Endothelial cell of umbilical vein (primary cell): ENCODE measurements around the gene TMEM131. TPM values are rescaled to one million over a fixed set of nuclear protein-coding genes. Genes with fewer than 3 reads are reported as not detected.

Experiments
- BruUV-seq: library from RNA; stranded (reverse); fragments of 400-500 nt; replicated peaks from 2 replicates; lab custom pipeline; 2021; lab: Mats Ljungman, UMichigan
- CTCF ChIA-PET: fragments of 300-600, 350-600 bp; sonication (Branson Sonifier 250); formaldehyde crosslinking; loops from one replicate; lab custom pipeline; 2021; ENCODE audit warnings: antibody characterized with exemption, inconsistent platforms; lab: Charles Lee
- POLR2A ChIA-PET: fragments of 300-600, 350-600 bp; sonication (Branson Sonifier 250); formaldehyde crosslinking; loops from one replicate; lab custom pipeline; 2021; ENCODE audit warnings: antibody characterized with exemption, inconsistent platforms; lab: Charles Lee
- DNase-seq: peaks from one replicate; pipeline ENCODE4 v3.0.0-alpha.2; 2011; ENCODE audit warnings: low read depth, low spot score
- FAIRE-seq: peaks from 2 replicates; lab custom pipeline; 2011; peaks lifted over from hg19 to GRCh38; lab: Jason Lieb, UNC
- H2AFZ ChIP-seq: 2 replicates; pipeline ENCODE4 v1.6.0; 2012; ENCODE audit warnings: low read depth, low read length, control low read depth, inconsistent platforms
- H3K27ac ChIP-seq: 2 replicates; pipeline ENCODE4 v1.5.1; 2011; ENCODE audit warnings: low read depth, mild to moderate bottlenecking, control low read depth, low read length, moderate library complexity; ENCODE audit not compliant: insufficient read depth
- H3K27me3 ChIP-seq, 2 experiments: 2 replicates each; pipeline versions ENCODE4 v1.6.0 to v1.6.1; 2011; ENCODE audit warnings: low read length in 2 of 2, mixed read lengths in 1 of 2; ENCODE audit not compliant: control insufficient read depth in 2 of 2, insufficient read depth in 2 of 2
- H3K36me3 ChIP-seq, 2 experiments: 2 replicates in 1 of 2; 3 replicates in 1 of 2; pipeline ENCODE4 v1.5.1; 2011; ENCODE audit warnings: low read length in 2 of 2, mild to moderate bottlenecking in 1 of 2, moderate library complexity in 1 of 2; ENCODE audit not compliant: control insufficient read depth in 2 of 2, insufficient read depth in 2 of 2; ENCODE audit errors: extremely low read depth in 1 of 2
- H3K4me1 ChIP-seq: 3 replicates; pipeline ENCODE4 v1.5.1; 2011; ENCODE audit warnings: mild to moderate bottlenecking, low read length; ENCODE audit not compliant: control insufficient read depth, insufficient read depth; ENCODE audit errors: extremely low read depth
- H3K4me2 ChIP-seq: 2 replicates; pipeline ENCODE4 v1.6.1; 2011; ENCODE audit warnings: low read length, control low read depth, mixed read lengths; ENCODE audit not compliant: insufficient read depth
- H3K4me3 ChIP-seq, 3 experiments: fragments of 200-600 bp in 1 of 3; sonication (generic), shearing (Covaris generic) in 1 of 3; replicated peaks in 1 of 3; 2 replicates each; pipeline ENCODE4 v1.5.1; 2011 to 2016; ENCODE audit warnings: control low read depth in 3 of 3, low read length in 3 of 3, mild to moderate bottlenecking in 2 of 3, inconsistent platforms in 1 of 3, low read depth in 1 of 3, moderate library complexity in 1 of 3; ENCODE audit not compliant: insufficient read depth in 1 of 3
- H3K79me2 ChIP-seq: 2 replicates; pipeline ENCODE4 v1.6.0; 2012; ENCODE audit warnings: low read length, inconsistent platforms; ENCODE audit not compliant: control insufficient read depth, insufficient read depth
- H3K9ac ChIP-seq: replicated peaks from 2 replicates; pipeline ENCODE3; 2011; ENCODE audit warnings: low read length, control low read depth; ENCODE audit not compliant: insufficient read depth; ENCODE audit errors: extremely low read depth
- H3K9me1 ChIP-seq: replicated peaks from 3 replicates; pipeline ENCODE4 v1.6.0; 2011; ENCODE audit warnings: mild to moderate bottlenecking, low read length; ENCODE audit not compliant: control insufficient read depth, insufficient read depth; ENCODE audit errors: extremely low read depth
- H3K9me3 ChIP-seq: replicated peaks from 2 replicates; pipeline ENCODE4 v1.5.1; 2012; ENCODE audit warnings: low read length, inconsistent platforms; ENCODE audit not compliant: control insufficient read depth, insufficient read depth
- H4K20me1 ChIP-seq: replicated peaks from 2 replicates; pipeline ENCODE3; 2011; ENCODE audit warnings: mild to moderate bottlenecking, low read length; ENCODE audit not compliant: control insufficient read depth, insufficient read depth; ENCODE audit errors: extremely low read depth
- EZH2 ChIP-seq: IDR thresholded peaks from 2 replicates; pipeline ENCODE4 v1.6.1; 2012; ENCODE audit warnings: borderline replicate concordance, low read depth, mild to moderate bottlenecking, moderate library complexity, low read length, inconsistent platforms; ENCODE audit not compliant: severe bottlenecking
- FOS ChIP-seq: IDR thresholded peaks from 2 replicates; pipeline ENCODE4 v1.6.1; 2011; ENCODE audit warnings: mild to moderate bottlenecking, low read length, moderate library complexity, borderline replicate concordance; ENCODE audit not compliant: insufficient read depth
- GATA2 ChIP-seq: IDR thresholded peaks from 2 replicates; pipeline ENCODE4 v1.7.0; 2011; ENCODE audit warnings: low read depth, mild to moderate bottlenecking, moderate library complexity, mixed read lengths, low read length; ENCODE audit not compliant: insufficient read length, insufficient read depth
- JUN ChIP-seq: IDR thresholded peaks from 2 replicates; pipeline ENCODE4 v1.6.1; 2011; ENCODE audit warnings: borderline replicate concordance, low read depth; ENCODE audit not compliant: insufficient read length, insufficient read depth
- MYC ChIP-seq: IDR thresholded peaks from one replicate; pipeline ENCODE4 v1.6.1; 2011; ENCODE audit warnings: mild to moderate bottlenecking, low read depth, low read length
- POLR2A ChIP-seq: IDR thresholded peaks from 2 replicates; pipeline ENCODE4 v1.6.1; 2012; ENCODE audit warnings: low read depth, mild to moderate bottlenecking, control low read depth, low read length
- POLR2AphosphoS5 ChIP-seq: IDR thresholded peaks from 2 replicates; pipeline ENCODE4 v1.6.1; 2012; ENCODE audit warnings: low read depth, mild to moderate bottlenecking, control low read depth, low read length, moderate library complexity; ENCODE audit not compliant: insufficient read depth
- dilution Hi-C: fragments of 300-500 bp; cut with MboI; formaldehyde crosslinking; loops from one replicate; pipeline ENCODE4 v1.15.0; 2019; ENCODE audit warnings: low sequenced_read_pairs; ENCODE audit not compliant: extremely low pct_ligation_motif_present
- intact Hi-C: fragments of 100-400 bp; cut with micrococcal nuclease; formaldehyde crosslinking; loops from one replicate; pipeline ENCODE4 v1.10.0; 2022
- polyA plus RNA-seq, 4 experiments: library from polyadenylated mRNA; depleted of rRNA in 3 of 4; stranded (reverse) in 3 of 4; unstranded in 1 of 4; fragments of >200 nt; gene quantifications; 2 replicates each; pipeline versions ENCODE4 v1.2.1 to v1.2.3, GENCODE V29; 2011 to 2012; ENCODE audit warnings: missing spikeins in 1 of 4
- total RNA-seq: library from RNA; stranded (reverse); gene quantifications from 2 replicates; pipeline ENCODE4 v1.2.3, GENCODE V29; 2021
- TF ChIP-seq, protein P1 (sequence below), 2 donors: IDR thresholded peaks; 1 replicate in 1 of 2; 2 replicates in 1 of 2; pipeline ENCODE4 v1.5.1; 2011; ENCODE audit warnings: low read length in 2 of 2, mild to moderate bottlenecking in 2 of 2, moderate library complexity in 2 of 2, control low read depth in 1 of 2, inconsistent platforms in 1 of 2, low read depth in 1 of 2; ENCODE audit not compliant: insufficient read depth in 1 of 2; ENCODE audit errors: extremely low read depth in 1 of 2
- TF ChIP-seq, protein P2 (sequence below): IDR thresholded peaks from 2 replicates; pipeline ENCODE4 v1.6.1; 2011; ENCODE audit not compliant: insufficient read depth, insufficient read length

TMEM131 gene
- total and polyA plus RNA-seq, 2 donors (not counting 3 experiments of a cell fraction or from before 2014, with no cell fraction given) = 12.2 to 28.6 TPM

DNA sequence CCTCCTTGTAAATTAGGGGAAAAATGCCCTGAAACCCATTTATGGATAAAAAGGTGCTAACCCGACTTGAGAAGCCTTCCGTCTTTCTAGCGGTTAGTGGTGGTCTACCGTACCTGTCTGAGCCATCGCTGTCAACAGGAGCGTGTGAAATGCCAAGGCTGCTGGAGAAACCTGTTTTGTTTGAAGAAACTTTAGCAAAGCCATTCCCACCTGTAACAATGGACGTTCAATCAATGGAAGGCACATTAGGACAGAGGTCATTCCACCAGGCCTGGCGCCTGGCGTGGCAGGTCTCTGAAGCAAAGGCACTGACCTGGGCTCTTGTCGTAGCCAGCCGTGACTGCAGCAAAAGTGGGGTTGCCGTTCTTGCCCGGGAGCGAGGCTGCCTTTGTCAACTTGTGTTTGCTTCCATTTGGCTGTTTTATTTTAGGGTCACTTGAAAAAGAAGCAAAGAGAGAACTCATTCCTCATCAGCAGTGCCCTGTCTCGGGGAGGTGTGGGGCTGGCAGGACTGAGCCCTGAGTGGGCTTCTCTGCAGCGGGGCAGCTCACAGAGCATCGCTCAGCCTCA is 235.2 kb downstream of the TMEM131 start:
- no peak for DNase-seq
- no peak overlapping the region for H3K4me2 ChIP-seq
- H3K79me2 ChIP-seq = no peaks in the 10 kb centered on the region
- no peak overlapping the region for H3K4me3 ChIP-seq
- FAIRE-seq = no peak
- no peak overlapping the region for H2AFZ ChIP-seq
- no TSS peak for BruUV-seq
- no peaks in the 10 kb centered on the region for H3K4me1 ChIP-seq
- H3K27me3 ChIP-seq = no peaks in the 10 kb centered on the region
- dilution Hi-C loops = no loop called here
- H3K9ac ChIP-seq = no peak overlapping the region
- ChIA-PET POLR2A (no interaction called here), CTCF (no interaction called here)
- intact Hi-C loops = no loop called here
- no peaks in the 10 kb centered on the region for H3K9me3 ChIP-seq
- no peaks in the 10 kb centered on the region for H3K9me1 ChIP-seq
- H4K20me1 ChIP-seq = no peaks in the 10 kb centered on the region
- TF ChIP-seq MYC (no peak), FOS (no peak), GATA2 (no peak)
- no peak overlapping the region for H3K27ac ChIP-seq
- peaks cover 2 to 26% of the 10 kb centered on the region in 2 experiments for H3K36me3 ChIP-seq

DNA sequence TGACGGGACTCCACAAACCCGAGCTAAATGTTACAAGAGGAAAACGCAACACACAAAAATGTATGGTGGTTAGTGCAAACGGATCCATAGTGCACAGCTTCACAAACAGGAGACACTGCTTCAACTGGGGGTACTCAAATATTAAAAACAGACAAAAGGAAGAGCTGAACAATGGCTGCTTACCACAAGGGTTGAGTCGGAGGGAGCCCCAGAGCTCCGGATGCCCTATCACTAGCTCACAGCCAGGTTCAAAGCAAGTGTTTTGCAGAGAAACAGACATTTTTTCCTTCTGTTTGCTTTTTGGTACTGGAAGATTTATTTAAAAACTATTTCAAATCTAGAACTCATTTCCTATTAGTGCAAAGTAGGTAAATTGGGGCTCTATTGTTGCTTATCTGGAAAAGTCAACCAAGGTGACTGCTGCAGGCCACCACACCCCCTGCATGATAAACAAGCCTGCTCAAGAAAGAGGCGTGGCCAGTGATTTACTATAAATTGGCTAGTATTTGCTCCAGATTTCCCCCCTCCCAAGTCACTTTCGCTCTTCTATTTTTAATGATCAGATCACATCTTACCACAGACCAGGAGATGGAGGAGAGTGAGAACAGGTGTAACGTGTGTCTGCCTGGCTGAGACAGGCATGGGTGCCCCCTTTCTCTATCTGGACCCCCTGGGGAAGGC is 235.9 kb downstream of the TMEM131 start:
- intact Hi-C loops (no loop called here), dilution Hi-C loops (no loop called here)
- Histone ChIP-seq H3K9me3 (no peaks in the 10 kb centered on the region), H3K4me3 (no peak overlapping the region), H3K9ac (no peak overlapping the region), H4K20me1 (no peaks in the 10 kb centered on the region), H3K9me1 (no peaks in the 10 kb centered on the region), H3K36me3 (peaks cover 0 to 21% of the 10 kb centered on the region in 2 experiments), H3K79me2 (no peaks in the 10 kb centered on the region), H3K27me3 (no peaks in the 10 kb centered on the region), H3K27ac (no peak overlapping the region), H3K4me2 (no peak overlapping the region), H2AFZ (no peak overlapping the region), H3K4me1 (no peaks in the 10 kb centered on the region)
- FAIRE-seq (no peak), DNase-seq (no peak)
- TF ChIP-seq JUN (no peak), EZH2 (no peak), GATA2 (no peak), POLR2AphosphoS5 (no peak), POLR2A (no peak), MYC (no peak), FOS (no peak)
- TF ChIP-seq, protein P1, sequence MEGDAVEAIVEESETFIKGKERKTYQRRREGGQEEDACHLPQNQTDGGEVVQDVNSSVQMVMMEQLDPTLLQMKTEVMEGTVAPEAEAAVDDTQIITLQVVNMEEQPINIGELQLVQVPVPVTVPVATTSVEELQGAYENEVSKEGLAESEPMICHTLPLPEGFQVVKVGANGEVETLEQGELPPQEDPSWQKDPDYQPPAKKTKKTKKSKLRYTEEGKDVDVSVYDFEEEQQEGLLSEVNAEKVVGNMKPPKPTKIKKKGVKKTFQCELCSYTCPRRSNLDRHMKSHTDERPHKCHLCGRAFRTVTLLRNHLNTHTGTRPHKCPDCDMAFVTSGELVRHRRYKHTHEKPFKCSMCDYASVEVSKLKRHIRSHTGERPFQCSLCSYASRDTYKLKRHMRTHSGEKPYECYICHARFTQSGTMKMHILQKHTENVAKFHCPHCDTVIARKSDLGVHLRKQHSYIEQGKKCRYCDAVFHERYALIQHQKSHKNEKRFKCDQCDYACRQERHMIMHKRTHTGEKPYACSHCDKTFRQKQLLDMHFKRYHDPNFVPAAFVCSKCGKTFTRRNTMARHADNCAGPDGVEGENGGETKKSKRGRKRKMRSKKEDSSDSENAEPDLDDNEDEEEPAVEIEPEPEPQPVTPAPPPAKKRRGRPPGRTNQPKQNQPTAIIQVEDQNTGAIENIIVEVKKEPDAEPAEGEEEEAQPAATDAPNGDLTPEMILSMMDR (IDR thresholded peaks at IDR 0.05; ENCODE audit: extremely low read depth in 1 of 2, insufficient read depth in 1 of 2, low read depth in 1 of 2, low read length in 2 of 2) = no peak
- TF ChIP-seq, protein P2, sequence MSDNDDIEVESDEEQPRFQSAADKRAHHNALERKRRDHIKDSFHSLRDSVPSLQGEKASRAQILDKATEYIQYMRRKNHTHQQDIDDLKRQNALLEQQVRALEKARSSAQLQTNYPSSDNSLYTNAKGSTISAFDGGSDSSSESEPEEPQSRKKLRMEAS = no peak
- no TSS peak for BruUV-seq
- POLR2A ChIA-PET = no interaction called here
- CTCF ChIA-PET = interaction anchor here (1.1 kb wide), 1 partner anchor 14 kb away, joined by 4 read pairs; no protein-coding TSS in a partner anchor
